ENCODE measurements around the gene ITLN1.

- TF ChIP-seq EZH2phosphoT487 (IDR thresholded peaks at IDR 0.05; ENCODE audit: low read depth, severe bottlenecking, unreplicated experiment) = no peak
- TF ChIP-seq EZH2 (IDR thresholded peaks at IDR 0.05; ENCODE audit: borderline replicate concordance) = no peak
- no peak for TF ChIP-seq CTCF (IDR thresholded peaks at IDR 0.05; ENCODE audit: poor library complexity)
Measured at GRCh38 chr1:160827418-160827817, 57.6 kb downstream of the ITLN1 start.

All from hepatocyte (in vitro differentiated cells).